ENCODE results near the gene ZNF33A.
A peak's percentile ranks its signal among the peaks of the same experiment; 100 is the strongest.
"Not testable (repeated sequence)": the region's sequence is repeated elsewhere in the genome, so short reads cannot be mapped to it uniquely, and the experiment has no call there.

The ZNF33A gene

GRCh38 chr10:38047666-38048065 is 37.2 kb downstream of the ZNF33A start:
- no peak for DNase-seq

GRCh38 chr10:38050212-38050611 is 39.7 kb downstream of the ZNF33A start:
- no peak for DNase-seq

- DNase-seq = no peak
Observed at GRCh38 chr10:38054361-38054797, 43.9 kb downstream of the ZNF33A start.

- not testable (repeated sequence) for DNase-seq
Observed at GRCh38 chr10:38055274-38055894, 44.9 kb downstream of the ZNF33A start.

- DNase-seq = not testable (repeated sequence)
Observed at GRCh38 chr10:38069663-38070062, 59.2 kb downstream of the ZNF33A start.

- DNase-seq = no peak
Observed at GRCh38 chr10:38070501-38070900, 60.0 kb downstream of the ZNF33A start.

GRCh38 chr10:38072552-38072951 is 62.1 kb downstream of the ZNF33A start:
- no peak for DNase-seq

- no peak for DNase-seq
Observed at GRCh38 chr10:38076687-38077086, 66.2 kb downstream of the ZNF33A start.

- DNase-seq = not testable (repeated sequence)
Observed at GRCh38 chr10:38093318-38093717, 82.8 kb downstream of the ZNF33A start.

- DNase-seq = no peak
Observed at GRCh38 chr10:38093816-38094157, 83.3 kb downstream of the ZNF33A start.

- peak; percentile 51 for DNase-seq
Observed at GRCh38 chr10:38094158-38094926, 83.9 kb downstream of the ZNF33A start, which contains the start of gene ZNF37A. Gene ZNF37A, plus strand, starts transcription at chr10:38094337. Its CDS starts 2,281 bp downstream, at chr10:38096618.

- no peak for DNase-seq
Observed at GRCh38 chr10:38094927-38095574, 84.6 kb downstream of the ZNF33A start.

GRCh38 chr10:38102880-38103279 is 92.4 kb downstream of the ZNF33A start:
- DNase-seq = no peak

GRCh38 chr10:38103756-38104155 is 93.3 kb downstream of the ZNF33A start:
- DNase-seq = no peak

- no peak for DNase-seq
Observed at GRCh38 chr10:38112159-38112558, 101.7 kb downstream of the ZNF33A start.

Data from NCI-H1417 treated with DMSO at 0.1 percent for 48 hours (cell line).